ENCODE measurements around the gene NEK5.
"Not testable (repeated sequence)": the region's sequence is repeated elsewhere in the genome, so short reads cannot be mapped to it uniquely, and the experiment has no call there.

Gene NEK5

DNA sequence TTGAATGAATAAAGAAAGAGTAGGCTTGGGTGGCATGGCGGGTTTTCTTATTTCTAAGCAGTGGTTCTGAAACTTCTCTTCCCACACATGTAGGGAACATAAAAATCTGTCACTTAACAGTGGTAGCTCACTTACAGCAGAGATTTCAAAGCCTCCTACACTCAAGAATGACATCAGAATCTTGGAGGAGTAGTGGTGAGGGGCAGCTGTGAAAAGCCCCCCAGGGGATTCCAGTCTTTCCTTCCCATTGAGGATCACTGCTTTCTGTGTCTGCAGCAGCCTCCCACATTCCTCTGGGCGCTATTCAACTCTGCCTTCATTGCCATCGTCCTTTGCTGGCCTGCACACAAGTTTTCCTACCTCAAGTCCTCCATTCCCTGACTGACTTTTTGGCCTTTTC is 8.6 kb upstream of the NEK5 start:
- DNase-seq, result no peak

- no peak for DNase-seq
Observed at GRCh38 chr13:52136763-52137162, 7.9 kb upstream of the NEK5 start.

DNA sequence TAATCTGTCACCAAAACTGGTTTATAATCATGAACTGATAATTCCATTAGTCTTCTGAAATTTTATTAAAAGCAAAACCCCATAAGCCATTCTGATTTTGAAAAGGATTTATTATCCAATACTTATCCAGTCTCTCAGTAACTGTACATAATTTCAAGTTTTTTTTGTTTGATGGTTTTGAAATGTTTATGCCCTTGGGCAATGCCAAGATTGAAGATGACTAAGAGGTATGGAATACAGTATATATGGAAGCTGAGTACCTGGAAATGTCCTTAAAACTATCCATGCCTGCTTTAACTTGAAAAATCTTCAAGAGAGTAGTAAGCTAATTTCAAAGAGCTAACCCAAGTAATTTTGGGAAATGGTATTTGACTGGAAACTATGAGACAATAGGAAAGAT is 1.8 kb upstream of the NEK5 start:
- no peak for DNase-seq

GRCh38 chr13:52127783-52128702 is 830 bp downstream of the NEK5 start:
- DNase-seq, result no peak

DNA sequence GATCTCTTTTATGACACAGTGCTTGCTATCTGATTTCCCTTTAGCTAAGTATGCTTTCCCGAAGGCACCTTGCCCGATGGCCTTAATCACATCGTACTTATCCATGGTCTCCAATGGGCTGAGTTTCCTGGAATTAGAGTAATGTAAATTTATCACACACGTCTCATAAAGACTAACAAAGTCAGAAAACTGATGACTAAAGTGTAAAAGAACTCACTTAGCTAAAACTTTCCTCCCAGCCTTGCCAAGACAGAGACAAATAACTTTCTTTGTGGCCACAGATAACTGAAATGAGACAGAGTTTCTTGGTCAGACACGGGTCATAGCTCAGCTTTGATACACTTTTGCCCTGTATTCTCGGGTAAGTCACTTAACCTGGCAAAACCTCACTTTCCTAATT is 1.5 kb downstream of the NEK5 start:
- no peak for DNase-seq

GRCh38 chr13:52125547-52125946 is 3.3 kb downstream of the NEK5 start:
- DNase-seq, result no peak

GRCh38 chr13:52118595-52118994 is 10.3 kb downstream of the NEK5 start:
- DNase-seq, result no peak

GRCh38 chr13:52118095-52118494 is 10.8 kb downstream of the NEK5 start:
- no peak for DNase-seq

- DNase-seq, result no peak
Observed at GRCh38 chr13:52112591-52112990, 16.3 kb downstream of the NEK5 start.

DNA sequence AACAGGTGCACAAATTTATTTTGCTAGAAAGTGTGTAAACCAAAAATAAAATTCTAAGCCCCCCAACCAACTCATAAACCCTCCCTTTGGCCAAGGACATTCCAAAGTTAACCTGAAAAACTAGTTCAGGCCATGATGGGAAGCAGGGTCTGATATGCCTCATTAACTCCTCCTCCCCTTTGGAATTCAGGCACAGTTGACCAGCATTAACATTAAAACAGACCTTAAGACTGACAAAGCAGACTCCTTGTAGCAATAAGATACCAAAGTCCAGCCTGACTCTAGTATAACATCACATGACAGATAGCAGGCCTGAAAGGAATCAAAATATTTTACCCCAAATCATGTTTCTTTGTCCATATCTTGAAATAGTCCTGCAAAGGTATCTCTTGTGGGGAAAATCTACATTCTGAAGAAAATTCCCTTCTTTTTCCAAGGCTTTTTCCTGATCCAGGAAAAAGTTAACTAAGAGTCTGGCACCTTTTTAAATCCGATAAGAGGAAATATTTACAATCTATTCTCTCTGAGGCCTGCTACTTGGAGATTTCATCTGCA is 19.7 kb downstream of the NEK5 start:
- no peak for DNase-seq

GRCh38 chr13:52105841-52106240 is 23.0 kb downstream of the NEK5 start:
- DNase-seq, result no peak

GRCh38 chr13:52104624-52105023 is 24.2 kb downstream of the NEK5 start:
- DNase-seq, result no peak

DNA sequence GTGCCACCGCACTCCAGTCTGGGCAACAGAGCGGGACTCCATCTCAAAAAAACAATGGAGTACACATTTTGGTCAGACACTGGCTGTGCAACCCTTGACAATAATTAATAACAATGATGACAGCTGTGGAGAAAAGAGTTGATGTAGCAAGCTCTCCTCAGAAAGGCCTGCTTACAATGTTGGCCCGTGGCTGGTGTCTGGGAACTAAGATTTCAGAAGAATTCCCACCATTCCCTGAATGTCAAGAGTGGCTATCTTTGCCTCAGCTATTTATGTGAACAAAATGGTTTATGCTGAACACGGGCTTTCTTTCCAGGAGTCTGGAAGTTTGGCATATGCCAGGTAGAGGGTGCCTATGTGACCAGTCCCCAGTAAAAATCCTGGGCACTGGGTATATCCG is 25.5 kb downstream of the NEK5 start:
- DNase-seq, result no peak

GRCh38 chr13:52102423-52102822 is 26.4 kb downstream of the NEK5 start:
- DNase-seq, result not testable (repeated sequence)

DNA sequence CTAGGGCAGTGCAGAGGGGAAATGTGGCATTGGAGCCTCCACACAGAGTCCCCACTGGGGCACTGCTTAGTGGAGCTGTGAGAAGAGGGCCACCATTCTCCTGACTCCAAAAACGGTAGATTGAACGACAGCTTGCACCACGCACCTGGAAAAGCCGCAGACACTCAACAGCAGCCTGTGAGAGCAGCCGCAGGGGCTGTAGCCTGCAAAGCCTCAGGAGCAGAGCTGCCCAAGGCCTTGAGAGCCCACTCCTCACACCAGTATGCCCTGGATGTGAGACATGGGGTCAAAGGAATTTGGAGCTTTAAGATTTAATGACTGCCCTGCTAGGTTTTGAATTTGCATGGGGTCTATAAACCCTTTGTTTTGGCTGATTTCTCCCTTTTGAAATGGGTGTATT is 31.7 kb downstream of the NEK5 start:
- DNase-seq, result no peak

GRCh38 chr13:52096748-52097147 is 32.1 kb downstream of the NEK5 start:
- DNase-seq, result no peak

DNA sequence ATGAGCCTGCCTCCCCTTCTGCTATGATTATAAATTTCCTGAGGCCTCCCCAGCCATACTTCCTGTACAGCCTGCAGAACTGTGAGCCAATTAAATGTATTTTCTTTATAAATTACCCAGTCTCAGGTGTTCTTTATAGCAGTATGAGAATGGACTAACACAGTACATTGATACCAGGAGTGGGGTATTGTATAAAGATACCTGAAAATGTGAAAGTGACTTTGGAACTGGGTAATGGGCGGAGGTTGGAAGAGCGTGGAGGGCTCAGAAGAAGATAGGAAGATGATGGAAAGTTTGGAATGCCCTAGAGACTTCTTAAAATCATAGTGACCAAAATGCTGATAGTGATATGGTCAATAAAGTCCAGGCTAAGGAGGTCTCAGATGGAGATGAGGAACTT is 32.8 kb downstream of the NEK5 start:
- no peak for DNase-seq

- DNase-seq, result no peak
Observed at GRCh38 chr13:52092087-52092486, 36.8 kb downstream of the NEK5 start.

DNA sequence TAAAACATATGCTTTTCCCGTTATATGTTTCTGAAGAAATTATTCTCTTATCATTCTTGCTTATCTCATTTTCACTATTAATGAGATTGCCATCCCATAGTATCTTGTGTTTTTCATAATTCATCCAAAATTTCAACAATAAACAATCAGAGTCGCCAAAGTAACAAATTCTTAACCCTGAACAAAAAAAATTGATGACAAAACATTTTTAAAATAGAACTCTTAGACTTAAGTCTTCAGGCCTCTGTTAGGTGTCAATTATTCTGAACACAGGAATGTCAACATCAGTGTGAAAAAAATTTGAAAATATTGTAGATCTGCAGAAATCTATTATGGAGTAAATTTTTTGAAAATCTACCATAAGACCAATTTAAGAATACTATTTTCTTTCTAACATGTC is 37.4 kb downstream of the NEK5 start:
- DNase-seq, result no peak

GRCh38 chr13:52085421-52085820 is 43.5 kb downstream of the NEK5 start:
- no peak for DNase-seq

DNA sequence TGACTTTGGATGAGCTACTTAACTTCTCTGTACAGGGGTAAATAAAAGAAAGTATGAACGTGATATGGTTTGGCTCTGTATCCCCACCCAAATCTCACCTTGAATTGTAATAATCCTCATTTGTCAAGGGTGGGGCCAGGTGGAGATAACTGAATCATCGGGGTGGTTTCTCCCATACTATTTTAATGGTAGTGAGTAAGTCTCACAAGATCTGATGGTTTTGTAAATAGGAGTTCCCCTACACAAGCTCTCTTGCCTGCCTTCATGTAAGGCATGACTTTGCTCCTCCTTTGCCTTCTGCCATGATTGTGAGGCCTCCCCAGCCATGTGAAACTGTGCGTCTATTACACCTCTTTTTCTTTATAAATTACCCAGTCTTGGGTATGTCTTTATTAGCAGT is 43.9 kb downstream of the NEK5 start:
- DNase-seq, result not testable (repeated sequence)

DNA sequence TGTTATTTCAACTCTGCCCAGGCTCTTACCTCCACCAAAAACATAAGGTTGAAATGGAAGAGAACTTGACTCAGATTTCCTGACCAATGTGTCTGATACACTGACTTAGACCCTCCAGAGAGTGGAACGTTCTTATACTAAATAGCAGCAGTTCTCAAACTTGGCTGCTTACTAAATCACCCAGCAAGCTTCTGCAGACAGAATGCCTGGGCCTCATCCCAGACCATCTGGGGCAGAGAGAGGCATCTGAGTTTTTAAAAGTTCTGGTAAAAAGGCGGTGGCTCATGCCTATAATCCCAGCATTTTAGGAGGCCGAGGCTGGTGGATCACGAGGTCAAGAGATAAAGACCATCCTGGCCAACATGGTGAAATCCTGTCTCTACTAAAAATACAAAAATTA is 46.3 kb downstream of the NEK5 start:
- DNase-seq, result no peak

DNA sequence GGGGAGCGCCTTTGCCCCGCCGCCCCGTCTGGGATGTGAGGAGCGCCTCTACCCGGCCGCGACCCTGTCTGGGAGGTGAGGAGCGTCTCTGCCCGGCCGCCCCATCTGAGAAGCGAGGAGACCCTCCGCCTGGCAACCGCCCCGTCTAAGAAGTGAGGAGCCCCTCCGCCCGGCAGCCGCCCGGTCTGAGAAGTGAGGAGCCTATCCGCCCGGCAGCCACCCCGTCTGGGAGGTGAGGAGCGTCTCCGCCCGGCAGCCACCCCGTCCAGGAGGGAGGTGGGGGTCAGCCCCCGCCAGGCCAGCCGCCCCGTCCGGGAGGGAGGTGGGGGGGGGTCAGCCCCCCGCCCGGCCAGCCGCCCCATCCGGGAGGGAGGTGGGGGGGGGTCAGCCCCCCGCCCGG is 49.0 kb downstream of the NEK5 start:
- not testable (repeated sequence) for DNase-seq

GRCh38 chr13:52070929-52071523 is 57.8 kb downstream of the NEK5 start:
- DNase-seq, result no peak

Data from NCI-H2081 treated with DMSO at 0.1 percent for 48 hours (cell line).